PC-9 (cell line): ENCODE results near the gene CEACAM18.

Source experiments
- EZH2 ChIP-seq: fragments of 200-600 bp; sonication (generic); IDR thresholded peaks from 2 replicates; pipeline ENCODE4 v1.8.0; 2017; ENCODE audit warnings: antibody characterized with exemption, low read depth
- TF ChIP-seq, protein P1 (sequence below): fragments of 200-600 bp; sonication (generic); conservative IDR thresholded peaks from 2 replicates; pipeline ENCODE4 v1.6.1; 2017; ENCODE audit warnings: mixed run types, antibody characterized with exemption, mild to moderate bottlenecking, moderate library complexity

DNA sequence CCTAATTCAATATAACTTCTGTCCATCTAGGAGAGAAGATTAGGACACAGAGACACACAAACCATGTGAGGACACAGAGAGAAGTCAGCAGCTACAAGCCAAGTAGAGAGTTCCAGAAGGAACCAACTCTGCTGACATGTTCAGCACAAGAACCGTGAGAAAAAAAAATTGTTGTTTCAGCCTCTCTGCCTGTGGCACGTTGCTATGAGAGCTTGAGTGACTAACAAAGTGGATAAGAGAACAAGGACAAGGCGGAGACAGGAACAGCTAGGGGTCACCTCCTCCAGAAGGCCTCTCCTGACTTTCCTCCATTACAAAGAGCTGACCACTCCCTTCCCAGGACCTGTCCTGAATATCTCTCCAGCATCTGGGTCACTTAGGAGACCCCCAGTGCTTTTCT lies 28.9 kb downstream of the CEACAM18 start:
- TF ChIP-seq, protein P1, sequence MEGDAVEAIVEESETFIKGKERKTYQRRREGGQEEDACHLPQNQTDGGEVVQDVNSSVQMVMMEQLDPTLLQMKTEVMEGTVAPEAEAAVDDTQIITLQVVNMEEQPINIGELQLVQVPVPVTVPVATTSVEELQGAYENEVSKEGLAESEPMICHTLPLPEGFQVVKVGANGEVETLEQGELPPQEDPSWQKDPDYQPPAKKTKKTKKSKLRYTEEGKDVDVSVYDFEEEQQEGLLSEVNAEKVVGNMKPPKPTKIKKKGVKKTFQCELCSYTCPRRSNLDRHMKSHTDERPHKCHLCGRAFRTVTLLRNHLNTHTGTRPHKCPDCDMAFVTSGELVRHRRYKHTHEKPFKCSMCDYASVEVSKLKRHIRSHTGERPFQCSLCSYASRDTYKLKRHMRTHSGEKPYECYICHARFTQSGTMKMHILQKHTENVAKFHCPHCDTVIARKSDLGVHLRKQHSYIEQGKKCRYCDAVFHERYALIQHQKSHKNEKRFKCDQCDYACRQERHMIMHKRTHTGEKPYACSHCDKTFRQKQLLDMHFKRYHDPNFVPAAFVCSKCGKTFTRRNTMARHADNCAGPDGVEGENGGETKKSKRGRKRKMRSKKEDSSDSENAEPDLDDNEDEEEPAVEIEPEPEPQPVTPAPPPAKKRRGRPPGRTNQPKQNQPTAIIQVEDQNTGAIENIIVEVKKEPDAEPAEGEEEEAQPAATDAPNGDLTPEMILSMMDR = no peak
- TF ChIP-seq EZH2 = no peak
